Omental fat pad (tissue), 4 donors: Measurements from ENCODE around the gene IL21R. TPM values are rescaled to one million over a fixed set of nuclear protein-coding genes. Genes with fewer than 3 reads are reported as not detected.
"Not testable (repeated sequence)": the region's sequence is repeated elsewhere in the genome, so short reads cannot be mapped to it uniquely, and the experiment has no call there.

ENCODE experiments used
- ATAC-seq: fragments of 150-250 bp; one replicate; pipeline ENCODE4 v1.9.1; 2016; ENCODE audit warnings: mild to moderate bottlenecking, moderate library complexity; ENCODE audit not compliant: low FRiP score
- DNase-seq: peaks from one replicate; pipeline ENCODE4 v3.0.0-alpha.2; 2019; ENCODE audit warnings: low spot score
- total RNA-seq, 4 donors: library from RNA; depleted of rRNA; stranded (reverse); fragments of >200 nt; gene quantifications; one replicate each; pipeline ENCODE4 v1.1.0, GENCODE V29; 2016
- TF ChIP-seq, protein P1 (sequence below), 3 donors: fragments of 450-650 bp; IDR thresholded peaks; one replicate each; pipeline ENCODE4 v1.5.1; 2016 to 2017; ENCODE audit warnings: antibody characterized with exemption in 3 of 3, mild to moderate bottlenecking in 3 of 3, moderate library complexity in 2 of 3

The IL21R gene
- total RNA-seq, 4 donors from 2014 or later, result 0.19 to 1.3 (median 0.25) TPM; not detected in 1

DNA sequence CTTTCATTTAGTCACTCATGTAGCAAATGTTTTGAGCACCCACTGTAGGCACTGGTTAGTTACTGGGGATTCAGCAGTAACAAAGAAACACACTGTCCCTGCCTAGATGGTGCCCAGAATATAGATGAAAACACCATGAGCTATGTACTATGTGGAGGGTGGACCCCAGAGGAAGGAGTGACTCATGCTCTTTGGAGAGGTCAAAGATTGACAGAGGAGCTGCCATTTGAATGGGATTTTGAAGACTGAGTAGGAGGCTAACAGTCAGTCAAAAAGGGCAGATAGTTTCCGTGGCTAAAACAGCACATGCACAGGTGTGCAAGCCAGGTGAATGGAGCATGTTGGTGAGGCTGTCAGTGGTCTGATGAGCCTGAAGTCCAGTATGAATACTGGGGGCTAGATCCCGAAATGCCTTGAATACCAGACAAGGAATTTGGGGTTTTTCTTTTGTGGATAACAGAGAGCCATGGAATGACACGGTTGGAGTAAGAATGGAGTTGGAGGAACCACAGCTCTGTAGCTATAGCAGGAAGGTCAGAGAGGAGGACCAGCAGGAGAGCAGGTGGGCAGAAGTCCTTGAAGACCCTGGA lies 6.1 kb downstream of the IL21R start:
- DNase-seq (no peak), ATAC-seq (no peak)
- TF ChIP-seq, protein P1, sequence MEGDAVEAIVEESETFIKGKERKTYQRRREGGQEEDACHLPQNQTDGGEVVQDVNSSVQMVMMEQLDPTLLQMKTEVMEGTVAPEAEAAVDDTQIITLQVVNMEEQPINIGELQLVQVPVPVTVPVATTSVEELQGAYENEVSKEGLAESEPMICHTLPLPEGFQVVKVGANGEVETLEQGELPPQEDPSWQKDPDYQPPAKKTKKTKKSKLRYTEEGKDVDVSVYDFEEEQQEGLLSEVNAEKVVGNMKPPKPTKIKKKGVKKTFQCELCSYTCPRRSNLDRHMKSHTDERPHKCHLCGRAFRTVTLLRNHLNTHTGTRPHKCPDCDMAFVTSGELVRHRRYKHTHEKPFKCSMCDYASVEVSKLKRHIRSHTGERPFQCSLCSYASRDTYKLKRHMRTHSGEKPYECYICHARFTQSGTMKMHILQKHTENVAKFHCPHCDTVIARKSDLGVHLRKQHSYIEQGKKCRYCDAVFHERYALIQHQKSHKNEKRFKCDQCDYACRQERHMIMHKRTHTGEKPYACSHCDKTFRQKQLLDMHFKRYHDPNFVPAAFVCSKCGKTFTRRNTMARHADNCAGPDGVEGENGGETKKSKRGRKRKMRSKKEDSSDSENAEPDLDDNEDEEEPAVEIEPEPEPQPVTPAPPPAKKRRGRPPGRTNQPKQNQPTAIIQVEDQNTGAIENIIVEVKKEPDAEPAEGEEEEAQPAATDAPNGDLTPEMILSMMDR (IDR thresholded peaks at IDR 0.05), result no peak

DNA sequence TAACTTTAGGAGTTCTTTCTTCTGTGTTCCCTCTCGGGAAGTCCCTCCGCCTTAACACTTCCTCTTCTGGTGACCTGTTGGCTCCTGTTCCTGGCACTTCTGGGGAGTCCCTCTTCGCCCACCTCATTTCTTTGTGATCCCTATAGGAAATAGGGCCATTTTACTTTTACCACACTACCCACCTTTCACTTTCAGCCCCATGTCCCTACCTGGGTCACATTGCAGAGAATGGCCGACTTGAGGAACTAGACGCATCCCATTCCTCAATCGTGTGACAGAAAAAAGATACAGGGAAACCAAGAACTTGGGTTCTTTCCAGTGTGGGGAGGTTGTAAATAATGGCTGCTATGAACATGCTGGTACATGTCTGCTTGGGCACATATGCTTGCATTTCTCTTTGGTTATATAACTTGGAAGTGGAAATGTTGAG lies 6.6 kb downstream of the IL21R start:
- ATAC-seq (no peak), DNase-seq (no peak)
- TF ChIP-seq, protein P1 (IDR thresholded peaks at IDR 0.05), result no peak

DNA sequence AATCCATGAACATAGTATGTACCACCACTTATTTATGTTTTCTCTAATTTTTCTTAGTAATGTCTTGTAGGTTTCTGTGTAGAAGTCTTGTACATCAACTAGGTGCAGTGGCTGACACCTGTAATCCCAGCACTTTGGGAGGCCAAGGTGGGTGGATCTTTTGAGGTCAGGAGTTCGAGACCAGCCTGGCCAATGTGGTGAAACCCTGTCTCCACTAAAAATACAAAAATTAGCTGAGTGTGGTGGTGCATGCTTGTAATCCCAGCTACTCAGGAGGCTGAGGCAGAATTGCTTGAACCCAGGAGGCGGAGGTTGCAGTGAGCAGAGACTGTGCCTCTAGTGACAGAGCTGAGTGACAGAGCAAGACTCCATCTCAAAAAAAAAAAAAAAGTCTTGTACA lies 8.0 kb downstream of the IL21R start:
- DNase-seq, ATAC-seq: not testable (repeated sequence)

DNA sequence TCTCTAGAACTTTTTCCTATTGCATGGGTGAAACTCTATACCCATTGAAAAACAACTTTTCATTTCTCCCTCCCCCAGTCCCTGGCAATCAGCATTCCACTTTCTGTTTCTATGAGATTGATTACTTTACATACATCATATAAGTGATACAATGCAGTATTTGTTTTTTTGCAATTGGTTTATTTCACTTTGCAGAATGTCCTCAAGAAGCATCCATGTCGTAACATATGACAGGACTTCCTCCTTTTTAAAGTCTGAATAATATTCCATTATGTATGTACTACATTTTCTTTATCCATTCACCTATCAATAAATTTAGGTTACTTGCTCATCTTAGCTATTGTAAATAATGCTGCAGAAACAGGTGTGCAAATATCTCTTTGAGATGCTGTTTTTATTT lies 8.8 kb downstream of the IL21R start:
- no peak for DNase-seq
- TF ChIP-seq, protein P1 (IDR thresholded peaks at IDR 0.05), result no peak
- no peak for ATAC-seq

DNA sequence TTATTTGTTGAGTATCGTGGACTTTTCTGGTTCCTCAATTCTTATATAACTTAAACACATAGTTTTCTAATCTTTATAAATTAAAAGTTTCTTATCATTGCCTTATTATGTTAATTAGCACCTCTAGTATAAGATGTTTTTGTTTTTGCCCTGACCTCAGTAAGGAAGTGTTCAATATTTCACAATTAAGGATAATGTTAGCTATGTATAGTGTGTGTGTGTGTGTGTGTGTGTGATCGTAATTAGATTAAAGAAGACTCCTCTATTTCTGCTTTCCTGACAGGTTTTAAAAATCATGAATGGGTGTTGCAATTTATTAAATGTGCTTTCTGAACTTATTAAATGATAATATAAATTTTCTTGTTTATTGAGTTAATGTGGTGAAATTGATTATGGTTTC lies 12.0 kb downstream of the IL21R start:
- TF ChIP-seq, protein P1 (IDR thresholded peaks at IDR 0.05), result no peak
- DNase-seq (no peak), ATAC-seq (no peak)

DNA sequence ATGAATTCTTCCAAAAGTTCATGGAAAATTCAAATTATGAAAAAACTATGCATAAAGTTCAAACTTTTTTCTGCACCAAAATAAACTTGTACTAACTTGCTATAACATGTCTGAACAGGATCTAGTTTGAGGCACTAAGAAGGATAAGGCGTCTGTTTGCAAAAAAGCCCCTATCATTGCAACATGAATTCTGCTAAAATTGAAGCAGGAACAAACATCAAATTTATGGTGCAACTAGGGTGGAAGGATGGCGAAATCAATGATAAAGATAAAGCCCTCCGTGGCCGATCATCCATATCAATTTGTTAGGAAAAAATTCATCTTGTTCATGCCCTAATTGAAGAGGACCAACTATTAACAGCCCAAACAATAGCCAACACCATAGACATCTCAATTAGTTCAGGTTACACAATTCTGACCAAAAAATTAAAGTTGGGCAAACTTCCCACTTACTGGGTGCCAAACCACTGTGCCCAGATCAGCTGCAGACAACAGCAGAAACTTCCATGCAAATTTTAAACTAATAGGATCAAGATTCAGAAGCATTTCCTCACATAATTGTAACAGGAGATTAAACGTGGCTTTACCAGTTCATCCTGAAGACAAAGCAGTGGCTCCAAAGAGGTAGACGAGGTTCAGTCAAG lies 12.9 kb downstream of the IL21R start:
- TF ChIP-seq, protein P1 (IDR thresholded peaks at IDR 0.05), result no peak
- DNase-seq, result no peak

DNA sequence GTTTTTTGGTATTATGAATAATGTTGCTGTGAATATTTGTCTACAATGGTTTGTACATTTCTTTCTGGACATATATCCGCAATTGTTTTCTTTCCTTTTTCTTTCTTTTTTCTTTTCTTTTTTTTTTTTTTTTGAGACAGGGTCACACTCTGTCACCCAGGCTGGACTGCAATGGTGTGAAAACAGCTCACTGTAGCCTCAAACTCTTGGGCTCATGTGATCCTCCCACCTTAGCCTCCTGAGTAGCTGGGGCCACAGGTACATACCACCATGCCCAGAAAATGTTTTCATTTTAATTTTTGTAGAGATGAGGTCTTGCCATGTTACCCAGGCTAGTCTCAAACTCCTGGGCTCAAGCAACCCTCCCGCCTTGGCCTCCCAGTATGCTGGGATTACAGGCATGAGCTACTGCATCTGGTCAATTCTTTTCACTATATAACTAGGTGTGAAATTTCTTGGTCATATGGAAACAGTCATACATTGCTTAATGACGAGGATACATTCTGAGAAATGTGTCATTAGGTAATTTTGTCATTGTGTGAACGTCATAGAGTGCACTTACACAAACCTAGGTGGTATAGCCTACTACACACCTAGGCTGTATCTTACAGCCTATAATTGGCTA lies 15.2 kb downstream of the IL21R start:
- DNase-seq (no peak), ATAC-seq (no peak)
- TF ChIP-seq, protein P1 (IDR thresholded peaks at IDR 0.05), result no peak

More for the DNA sequence above, 12.9 kb downstream of the IL21R start:
- ATAC-seq, result no peak
